K562 (cell line): ENCODE measurements around the gene CERS4. TPM values are rescaled to one million over a fixed set of nuclear protein-coding genes. Genes with fewer than 3 reads are reported as not detected.

Source experiments
- ESRRA ChIP-seq: fragments of 450-650 bp; IDR thresholded peaks from 2 replicates; pipeline ENCODE4 v1.6.1; 2014; ENCODE audit warnings: low read depth, mild to moderate bottlenecking, moderate library complexity, borderline replicate concordance
- GTF2F1 ChIP-seq: IDR thresholded peaks from 2 replicates; pipeline ENCODE4 v1.6.1; 2011; ENCODE audit warnings: low read depth, low read length, improper control_type of control experiment
- HIVEP1 ChIP-seq: fragments of 250-450 bp; sonication (Bioruptor Pico); IDR thresholded peaks from 2 replicates; pipeline ENCODE4 v1.4.0; 2020; ENCODE audit warnings: mild to moderate bottlenecking
- HMG20A ChIP-seq: fragments of 450-650 bp; formaldehyde crosslinking; conservative IDR thresholded peaks from 2 replicates; pipeline ENCODE4 v1.4.0; 2020; ENCODE audit warnings: mild to moderate bottlenecking, mixed read lengths
- HMG20B ChIP-seq: fragments of 250-450 bp; sonication (Bioruptor Pico); IDR thresholded peaks from 2 replicates; pipeline ENCODE4 v1.5.0; 2021; ENCODE audit warnings: mild to moderate bottlenecking
- HNRNPH1 ChIP-seq: fragments of 200-400 bp; formaldehyde crosslinking; optimal IDR thresholded peaks from 2 replicates; pipeline ENCODE3; 2017; ENCODE audit warnings: low read depth, mild to moderate bottlenecking, low read length, moderate library complexity
- HNRNPLL ChIP-seq: fragments of 200-400 bp; formaldehyde crosslinking; IDR thresholded peaks from 2 replicates; pipeline ENCODE4 v1.6.1; 2017; ENCODE audit warnings: low read length, low read depth, mild to moderate bottlenecking; ENCODE audit not compliant: poor library complexity, severe bottlenecking
- JUNB ChIP-seq: fragments of 450-650 bp; formaldehyde crosslinking; conservative IDR thresholded peaks from 2 replicates; pipeline ENCODE4 v1.4.0; 2020; ENCODE audit warnings: mild to moderate bottlenecking
- KLF13 ChIP-seq: fragments of 450-650 bp; IDR thresholded peaks from 2 replicates; pipeline ENCODE4 v1.6.1; 2016; ENCODE audit warnings: missing genetic modification characterization, low read depth, mild to moderate bottlenecking, missing compliant biosample characterization, moderate library complexity, borderline replicate concordance
- RB1 ChIP-seq: fragments of 450-650 bp; IDR thresholded peaks from 2 replicates; pipeline ENCODE4 v1.6.1; 2017; ENCODE audit warnings: low read depth, mild to moderate bottlenecking
- SMAD2 ChIP-seq: fragments of 150-350 bp; IDR thresholded peaks from 2 replicates; pipeline ENCODE4 v1.6.1; 2014; ENCODE audit warnings: low read depth, mild to moderate bottlenecking, low read length
- STAG1 ChIP-seq: sonication (generic); formaldehyde crosslinking; IDR thresholded peaks from 2 replicates; pipeline ENCODE4 v1.5.0; 2020; ENCODE audit warnings: missing genetic modification reagents, borderline replicate concordance
- ZC3H4 ChIP-seq: sonication (generic); formaldehyde crosslinking; IDR thresholded peaks from 2 replicates; pipeline ENCODE4 v1.9.0; 2021; ENCODE audit warnings: missing genetic modification reagents, borderline replicate concordance
- ZFP36 ChIP-seq: fragments of 150-350 bp; IDR thresholded peaks from 2 replicates; pipeline ENCODE4 v1.6.1; 2018; ENCODE audit warnings: low read length, low read depth; ENCODE audit not compliant: partially characterized antibody
- ZFP91 ChIP-seq: sonication (generic); formaldehyde crosslinking; IDR thresholded peaks from 2 replicates; pipeline ENCODE4 v1.8.0; 2022; ENCODE audit warnings: mild to moderate bottlenecking, missing genetic modification reagents
- ZNF143 ChIP-seq: sonication (generic); formaldehyde crosslinking; IDR thresholded peaks from 2 replicates; pipeline ENCODE4 v1.9.0; 2022; ENCODE audit warnings: mild to moderate bottlenecking, missing genetic modification reagents
- ZNF184 ChIP-seq: sonication (generic); formaldehyde crosslinking; IDR thresholded peaks from 2 replicates; pipeline ENCODE4 v1.5.0; 2020; ENCODE audit warnings: missing genetic modification reagents
- ZNF224 ChIP-seq: sonication (generic); formaldehyde crosslinking; IDR thresholded peaks from 2 replicates; pipeline ENCODE4 v1.8.0; 2022; ENCODE audit warnings: mild to moderate bottlenecking, missing genetic modification reagents
- ZNF589 ChIP-seq: fragments of 200-800 bp; sonication (Bioruptor generic); IDR thresholded peaks from 2 replicates; pipeline ENCODE4 v1.6.1; 2016; ENCODE audit warnings: low read depth, missing genetic modification characterization, missing compliant biosample characterization
- ZNF695 ChIP-seq: fragments of 450-650 bp; formaldehyde crosslinking; IDR thresholded peaks from 2 replicates; pipeline ENCODE4 v1.4.0; 2020; ENCODE audit warnings: mild to moderate bottlenecking, moderate library complexity
- polyA plus RNA-seq, 8 experiments: library from polyadenylated mRNA; depleted of rRNA in 4 of 8; stranded (reverse) in 5 of 8; unstranded in 3 of 8; fragments of >200 nt; fragmentation: Nextera tagmentation in 2 of 8; fragmentation: Illumina TruSeq in 1 of 8; extraction: Ambion mirVana in 2 of 8; extraction: Trizol in 1 of 8; gene quantifications; 2 replicates each; pipeline versions ENCODE4 v1.2.1 to v1.2.3, GENCODE V29; 2011 to 2014; ENCODE audit warnings: inconsistent platforms in 1 of 8, missing spikeins in 1 of 8
- total RNA-seq, 7 experiments: library from RNA; depleted of rRNA in 6 of 7; stranded (reverse); fragments of >200 nt in 6 of 7; fragmentation: Illumina TruSeq in 2 of 7; extraction: Trizol in 2 of 7; gene quantifications; 2 replicates each; pipeline versions ENCODE4 v1.2.1 to v1.2.3, GENCODE V29; 2011 to 2021; ENCODE audit warnings: low replicate concordance in 1 of 7
- TF ChIP-seq, protein P1 (sequence below): fragments of 450-650 bp; IDR thresholded peaks from 2 replicates; pipeline ENCODE4 v1.6.1; 2017; ENCODE audit warnings: antibody characterized with exemption
- TF ChIP-seq, protein P2 (sequence below): fragments of 250-450 bp; sonication (Bioruptor Pico); IDR thresholded peaks from 2 replicates; pipeline ENCODE4 v1.4.0; 2020; ENCODE audit warnings: mild to moderate bottlenecking
- TF ChIP-seq, protein P3 (sequence below), 3 experiments: IDR thresholded peaks in 2 of 3; conservative IDR thresholded peaks in 1 of 3; 2 replicates each; pipeline ENCODE4 v1.5.1; 2011 to 2012; ENCODE audit warnings: low read length in 3 of 3, mild to moderate bottlenecking in 3 of 3, control low read depth in 2 of 3, improper control_type of control experiment in 1 of 3, inconsistent platforms in 1 of 3, low read depth in 1 of 3, mixed read lengths in 1 of 3, moderate library complexity in 1 of 3; ENCODE audit not compliant: insufficient read depth in 2 of 3

The CERS4 gene
- total and polyA plus RNA-seq, 9 of the 15 experiments (the other 6 are each of a cell fraction or from before 2014, with no cell fraction given) = 0.14 to 4.4 (median 2.9) TPM; not detected in 1

DNA sequence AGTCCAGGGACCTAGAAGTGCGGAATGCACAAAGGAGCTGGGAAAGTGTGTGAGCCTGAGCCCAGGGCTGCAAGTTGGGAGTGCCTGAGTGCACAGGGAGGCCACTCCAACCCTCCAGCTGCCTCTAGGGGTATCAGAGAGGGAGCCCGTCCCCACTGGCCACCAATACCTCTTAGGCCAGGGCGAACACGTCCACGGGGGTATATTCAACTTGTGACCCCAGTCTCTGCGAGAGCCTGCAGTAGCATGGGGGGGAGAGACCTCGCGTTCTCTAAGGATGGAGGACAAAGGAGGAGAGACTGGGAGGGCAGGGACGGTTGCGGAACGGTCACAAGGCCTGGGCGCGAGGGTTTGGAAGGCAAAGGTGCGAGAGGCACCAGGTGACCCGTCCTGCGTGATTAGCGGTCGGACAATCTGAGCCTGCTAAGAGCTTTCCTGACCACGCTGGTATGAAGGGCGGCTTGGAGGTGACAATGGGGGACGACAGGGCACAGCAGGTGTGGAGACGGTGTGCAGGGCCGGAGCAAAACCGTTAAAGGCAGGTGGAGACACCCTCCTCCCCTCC, 98.3 kb downstream of the CERS4 start (continued):
- TF ChIP-seq, protein P1, sequence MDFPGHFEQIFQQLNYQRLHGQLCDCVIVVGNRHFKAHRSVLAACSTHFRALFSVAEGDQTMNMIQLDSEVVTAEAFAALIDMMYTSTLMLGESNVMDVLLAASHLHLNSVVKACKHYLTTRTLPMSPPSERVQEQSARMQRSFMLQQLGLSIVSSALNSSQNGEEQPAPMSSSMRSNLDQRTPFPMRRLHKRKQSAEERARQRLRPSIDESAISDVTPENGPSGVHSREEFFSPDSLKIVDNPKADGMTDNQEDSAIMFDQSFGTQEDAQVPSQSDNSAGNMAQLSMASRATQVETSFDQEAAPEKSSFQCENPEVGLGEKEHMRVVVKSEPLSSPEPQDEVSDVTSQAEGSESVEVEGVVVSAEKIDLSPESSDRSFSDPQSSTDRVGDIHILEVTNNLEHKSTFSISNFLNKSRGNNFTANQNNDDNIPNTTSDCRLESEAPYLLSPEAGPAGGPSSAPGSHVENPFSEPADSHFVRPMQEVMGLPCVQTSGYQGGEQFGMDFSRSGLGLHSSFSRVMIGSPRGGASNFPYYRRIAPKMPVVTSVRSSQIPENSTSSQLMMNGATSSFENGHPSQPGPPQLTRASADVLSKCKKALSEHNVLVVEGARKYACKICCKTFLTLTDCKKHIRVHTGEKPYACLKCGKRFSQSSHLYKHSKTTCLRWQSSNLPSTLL = no peak
- TF ChIP-seq, protein P2, sequence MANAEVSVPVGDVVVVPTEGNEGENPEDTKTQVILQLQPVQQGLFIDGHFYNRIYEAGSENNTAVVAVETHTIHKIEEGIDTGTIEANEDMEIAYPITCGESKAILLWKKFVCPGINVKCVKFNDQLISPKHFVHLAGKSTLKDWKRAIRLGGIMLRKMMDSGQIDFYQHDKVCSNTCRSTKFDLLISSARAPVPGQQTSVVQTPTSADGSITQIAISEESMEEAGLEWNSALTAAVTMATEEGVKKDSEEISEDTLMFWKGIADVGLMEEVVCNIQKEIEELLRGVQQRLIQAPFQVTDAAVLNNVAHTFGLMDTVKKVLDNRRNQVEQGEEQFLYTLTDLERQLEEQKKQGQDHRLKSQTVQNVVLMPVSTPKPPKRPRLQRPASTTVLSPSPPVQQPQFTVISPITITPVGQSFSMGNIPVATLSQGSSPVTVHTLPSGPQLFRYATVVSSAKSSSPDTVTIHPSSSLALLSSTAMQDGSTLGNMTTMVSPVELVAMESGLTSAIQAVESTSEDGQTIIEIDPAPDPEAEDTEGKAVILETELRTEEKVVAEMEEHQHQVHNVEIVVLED = no peak
- TF ChIP-seq ZC3H4 = peak; percentile 93
- no peak for TF ChIP-seq KLF13
- no peak for TF ChIP-seq JUNB (CRISPR knock-in tag)
- TF ChIP-seq HNRNPLL = peak; percentile 18
- TF ChIP-seq, protein P3, sequence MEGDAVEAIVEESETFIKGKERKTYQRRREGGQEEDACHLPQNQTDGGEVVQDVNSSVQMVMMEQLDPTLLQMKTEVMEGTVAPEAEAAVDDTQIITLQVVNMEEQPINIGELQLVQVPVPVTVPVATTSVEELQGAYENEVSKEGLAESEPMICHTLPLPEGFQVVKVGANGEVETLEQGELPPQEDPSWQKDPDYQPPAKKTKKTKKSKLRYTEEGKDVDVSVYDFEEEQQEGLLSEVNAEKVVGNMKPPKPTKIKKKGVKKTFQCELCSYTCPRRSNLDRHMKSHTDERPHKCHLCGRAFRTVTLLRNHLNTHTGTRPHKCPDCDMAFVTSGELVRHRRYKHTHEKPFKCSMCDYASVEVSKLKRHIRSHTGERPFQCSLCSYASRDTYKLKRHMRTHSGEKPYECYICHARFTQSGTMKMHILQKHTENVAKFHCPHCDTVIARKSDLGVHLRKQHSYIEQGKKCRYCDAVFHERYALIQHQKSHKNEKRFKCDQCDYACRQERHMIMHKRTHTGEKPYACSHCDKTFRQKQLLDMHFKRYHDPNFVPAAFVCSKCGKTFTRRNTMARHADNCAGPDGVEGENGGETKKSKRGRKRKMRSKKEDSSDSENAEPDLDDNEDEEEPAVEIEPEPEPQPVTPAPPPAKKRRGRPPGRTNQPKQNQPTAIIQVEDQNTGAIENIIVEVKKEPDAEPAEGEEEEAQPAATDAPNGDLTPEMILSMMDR (IDR thresholded peaks at IDR 0.05 in 2 of 3, conservative IDR thresholded peaks at IDR 0.05 in 1 of 3; ENCODE audit: insufficient read depth in 2 of 3, low read depth in 1 of 3, low read length in 3 of 3) = 0 out of 6 replicates have a peak, but pooled peaks of 2 of the 3 experiments have one; percentile 1 to 12
- TF ChIP-seq ESRRA = no peak
- no peak for TF ChIP-seq ZNF695 (CRISPR knock-in tag)
- TF ChIP-seq RB1 = peak; percentile 27; the same call in 1 of the 2 replicates
- TF ChIP-seq ZNF589 = no peak
- TF ChIP-seq HNRNPH1 = no peak
- TF ChIP-seq HMG20A (CRISPR knock-in tag) = no peak
- TF ChIP-seq SMAD2 = no peak
- TF ChIP-seq STAG1 (CRISPR knock-in tag) = no peak
- no peak for TF ChIP-seq HMG20B (CRISPR knock-in tag)
- TF ChIP-seq ZNF184 (CRISPR knock-in tag) = no peak
- no peak; the same call in 1 of the 2 replicates for TF ChIP-seq ZNF224 (CRISPR knock-in tag)
- no peak for TF ChIP-seq GTF2F1
- no peak for TF ChIP-seq ZFP91 (CRISPR knock-in tag)
- TF ChIP-seq ZFP36 = no peak
- peak; percentile 50; the same call in 1 of the 2 replicates for TF ChIP-seq ZNF143 (CRISPR knock-in tag)
- TF ChIP-seq HIVEP1 (CRISPR knock-in tag) = no peak
